Activated naive CD8-positive, alpha-beta T cell (primary cell): ENCODE data around the gene FOXL1.
"Not testable (repeated sequence)": the region's sequence is repeated elsewhere in the genome, so short reads cannot be mapped to it uniquely, and the experiment has no call there.

Source experiments
- H3K27ac Mint-ChIP-seq: one replicate; pipeline ENCODE4 v1.8.0; 2021; ENCODE audit warnings: mixed read lengths
- H3K27me3 Mint-ChIP-seq: one replicate; pipeline ENCODE4 v1.8.0; 2021; ENCODE audit warnings: mixed read lengths
- H3K36me3 Mint-ChIP-seq: one replicate; pipeline ENCODE4 v1.8.0; 2021; ENCODE audit warnings: mixed read lengths
- H3K4me1 Mint-ChIP-seq: one replicate; pipeline ENCODE4 v1.8.0; 2021; ENCODE audit warnings: low read depth, mixed read lengths
- H3K4me3 Mint-ChIP-seq: one replicate; pipeline ENCODE4 v1.8.0; 2021; ENCODE audit warnings: mild to moderate bottlenecking, mixed read lengths
- H3K9me3 Mint-ChIP-seq: one replicate; pipeline ENCODE4 v1.8.0; 2021; ENCODE audit warnings: low read depth, mixed read lengths

Gene FOXL1

DNA sequence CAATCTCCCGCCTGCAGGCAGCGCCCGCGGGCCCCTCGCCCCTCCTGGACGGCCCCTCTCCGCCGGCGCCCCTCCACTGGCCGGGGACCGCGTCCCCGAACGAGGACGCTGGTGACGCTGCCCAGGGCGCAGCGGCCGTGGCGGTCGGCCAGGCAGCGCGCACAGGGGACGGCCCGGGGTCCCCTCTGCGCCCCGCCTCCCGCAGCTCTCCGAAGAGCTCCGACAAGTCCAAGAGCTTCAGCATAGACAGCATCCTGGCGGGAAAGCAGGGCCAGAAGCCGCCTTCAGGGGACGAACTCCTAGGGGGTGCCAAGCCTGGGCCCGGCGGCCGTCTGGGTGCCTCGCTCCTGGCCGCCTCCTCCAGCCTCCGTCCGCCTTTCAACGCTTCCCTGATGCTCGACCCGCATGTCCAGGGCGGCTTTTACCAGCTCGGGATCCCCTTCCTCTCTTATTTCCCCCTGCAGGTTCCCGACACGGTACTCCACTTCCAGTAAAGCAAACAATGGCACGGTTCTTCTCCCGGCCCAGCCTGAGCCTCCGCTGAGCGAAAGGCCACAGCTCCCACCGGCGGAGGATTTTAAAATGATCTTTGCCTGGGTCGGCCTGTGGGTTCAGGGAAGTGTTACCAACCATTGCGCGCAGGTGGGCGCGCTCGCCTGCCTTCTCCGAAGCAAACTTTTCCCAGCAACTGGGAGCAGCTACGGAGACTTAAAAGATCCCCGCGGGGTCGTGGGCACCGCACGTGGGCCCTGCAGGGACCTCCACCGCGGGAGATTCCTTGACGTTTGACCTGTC, 1.1 kb downstream of the FOXL1 start:
- H3K27me3 Mint-ChIP-seq: peaks cover 34% of the 10 kb centered on the region
- peaks cover 10% of the 10 kb centered on the region for H3K4me1 Mint-ChIP-seq
- H3K4me3 Mint-ChIP-seq: no peak overlapping the region
- no peaks in the 10 kb centered on the region for H3K9me3 Mint-ChIP-seq
- H3K36me3 Mint-ChIP-seq: no peaks in the 10 kb centered on the region
- H3K27ac Mint-ChIP-seq: no peak overlapping the region

DNA sequence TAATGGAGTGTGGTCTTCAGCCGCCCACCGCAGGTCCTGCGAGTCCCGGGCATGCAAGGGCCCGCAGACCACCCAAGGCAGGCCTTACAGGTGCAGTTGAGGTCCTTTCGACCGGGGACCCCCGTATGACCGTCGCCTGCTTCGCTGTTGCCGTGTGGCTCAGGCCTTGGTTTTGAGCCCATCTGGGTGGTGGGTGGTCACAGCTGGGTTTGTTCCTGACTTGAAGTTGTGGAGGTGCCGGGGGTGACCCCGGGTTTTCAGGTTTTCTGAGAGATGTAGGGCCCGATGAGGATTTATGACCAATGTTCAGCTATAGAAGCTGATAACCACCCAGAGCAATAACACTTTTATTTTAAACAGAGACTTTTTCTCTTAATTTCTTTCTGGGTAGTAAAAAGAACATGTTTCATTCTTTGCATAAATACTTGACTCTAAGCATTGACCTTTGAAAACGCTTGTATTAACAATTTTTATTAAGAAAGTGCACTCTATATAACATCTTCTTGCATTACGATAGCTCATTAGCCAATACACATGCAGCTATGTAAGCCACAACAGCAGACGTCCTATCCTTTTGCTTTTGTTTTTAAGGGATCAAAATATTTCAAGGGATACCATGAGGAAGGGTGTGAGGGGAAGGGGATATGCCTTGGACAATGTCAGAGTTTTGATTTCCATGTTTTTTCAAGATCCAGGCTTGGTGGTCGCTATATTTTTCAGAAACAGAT, 1.9 kb downstream of the FOXL1 start:
- H3K27me3 Mint-ChIP-seq: peaks cover 30% of the 10 kb centered on the region
- no peak overlapping the region for H3K4me3 Mint-ChIP-seq
- H3K27ac Mint-ChIP-seq: no peak overlapping the region
- H3K9me3 Mint-ChIP-seq: no peaks in the 10 kb centered on the region
- H3K4me1 Mint-ChIP-seq: peaks cover 10% of the 10 kb centered on the region
- H3K36me3 Mint-ChIP-seq: no peaks in the 10 kb centered on the region

DNA sequence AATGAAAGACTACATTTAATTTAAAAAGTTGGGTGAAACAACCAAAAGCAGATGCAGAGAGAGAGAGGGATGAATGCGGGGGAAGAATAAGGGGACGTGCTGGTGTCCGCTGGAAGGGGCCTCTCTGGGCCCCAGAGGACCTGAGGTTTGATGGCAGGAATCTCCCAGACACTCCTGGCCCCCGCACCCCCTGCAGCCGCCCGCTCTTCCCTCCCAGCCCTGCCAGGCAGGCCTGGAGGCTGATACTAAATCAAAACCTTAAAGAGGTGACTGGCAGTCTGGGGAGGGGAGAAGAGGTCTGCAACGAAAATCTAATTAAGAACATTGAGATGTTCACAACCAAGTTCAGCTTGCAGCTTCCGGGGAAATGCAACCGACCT, 2.4 kb downstream of the FOXL1 start:
- no peak overlapping the region for H3K27ac Mint-ChIP-seq
- H3K4me3 Mint-ChIP-seq: no peak overlapping the region
- H3K27me3 Mint-ChIP-seq: peaks cover 31% of the 10 kb centered on the region
- peaks cover 10% of the 10 kb centered on the region for H3K4me1 Mint-ChIP-seq
- H3K36me3 Mint-ChIP-seq: no peaks in the 10 kb centered on the region
- H3K9me3 Mint-ChIP-seq: no peaks in the 10 kb centered on the region

DNA sequence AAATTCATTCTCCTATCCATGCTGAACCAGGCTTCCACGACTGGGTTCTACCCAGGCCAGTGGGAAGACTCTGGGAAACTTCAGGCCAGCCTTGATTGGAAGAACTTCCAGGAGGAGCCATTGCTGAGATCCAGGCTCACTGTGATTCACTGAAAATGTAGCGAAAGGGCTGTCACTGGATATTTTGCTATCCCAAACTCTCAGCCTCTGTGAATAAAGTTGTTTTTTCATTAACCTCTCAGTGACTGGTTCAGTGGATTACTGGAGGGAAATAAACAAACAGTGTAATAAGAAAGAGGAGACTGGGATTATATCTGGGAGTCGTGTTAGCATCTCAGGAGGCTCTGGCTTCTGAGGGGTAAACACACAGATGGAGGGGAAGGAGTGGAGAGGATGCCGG, 3.1 kb downstream of the FOXL1 start:
- Mint-ChIP-seq H3K9me3 (no peaks in the 10 kb centered on the region), H3K4me1 (peaks cover 5% of the 10 kb centered on the region), H3K27ac (no peak overlapping the region), H3K27me3 (peaks cover 27% of the 10 kb centered on the region), H3K36me3 (no peaks in the 10 kb centered on the region), H3K4me3 (no peak overlapping the region)

DNA sequence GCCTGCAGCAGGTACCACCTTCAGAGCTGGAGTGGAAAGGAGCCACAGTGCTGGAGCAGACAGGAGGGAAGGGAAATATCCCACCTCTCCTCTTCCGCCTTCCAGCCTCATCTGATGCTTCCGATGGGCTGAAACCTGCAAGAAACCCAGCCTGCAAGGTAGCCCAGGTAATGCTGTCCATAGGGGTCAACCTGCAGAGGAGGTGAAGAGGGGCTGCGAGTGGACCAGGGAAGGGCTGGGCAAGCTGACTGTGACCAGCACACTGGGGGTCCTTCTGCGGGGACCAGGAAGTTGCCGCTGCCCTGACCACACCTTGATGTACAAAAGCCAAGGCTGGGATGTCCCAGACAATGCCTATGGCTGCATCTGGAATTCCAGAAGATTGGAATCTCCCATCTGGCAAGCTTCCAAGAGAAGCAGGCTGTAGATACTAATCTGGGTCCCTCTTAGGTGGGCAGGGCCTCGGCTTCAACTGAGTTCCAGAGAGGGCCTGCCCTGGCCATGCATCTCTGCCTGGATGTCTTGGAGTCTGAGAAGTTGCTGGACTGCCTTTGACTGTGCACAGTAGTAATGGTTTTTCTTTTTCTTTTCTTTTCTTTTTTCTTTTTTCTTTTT, 5.8 kb downstream of the FOXL1 start:
- Mint-ChIP-seq H3K4me1 (no peaks in the 10 kb centered on the region), H3K27me3 (peaks cover 13% of the 10 kb centered on the region), H3K9me3 (no peaks in the 10 kb centered on the region), H3K36me3 (no peaks in the 10 kb centered on the region), H3K4me3 (no peak overlapping the region), H3K27ac (no peak overlapping the region)

DNA sequence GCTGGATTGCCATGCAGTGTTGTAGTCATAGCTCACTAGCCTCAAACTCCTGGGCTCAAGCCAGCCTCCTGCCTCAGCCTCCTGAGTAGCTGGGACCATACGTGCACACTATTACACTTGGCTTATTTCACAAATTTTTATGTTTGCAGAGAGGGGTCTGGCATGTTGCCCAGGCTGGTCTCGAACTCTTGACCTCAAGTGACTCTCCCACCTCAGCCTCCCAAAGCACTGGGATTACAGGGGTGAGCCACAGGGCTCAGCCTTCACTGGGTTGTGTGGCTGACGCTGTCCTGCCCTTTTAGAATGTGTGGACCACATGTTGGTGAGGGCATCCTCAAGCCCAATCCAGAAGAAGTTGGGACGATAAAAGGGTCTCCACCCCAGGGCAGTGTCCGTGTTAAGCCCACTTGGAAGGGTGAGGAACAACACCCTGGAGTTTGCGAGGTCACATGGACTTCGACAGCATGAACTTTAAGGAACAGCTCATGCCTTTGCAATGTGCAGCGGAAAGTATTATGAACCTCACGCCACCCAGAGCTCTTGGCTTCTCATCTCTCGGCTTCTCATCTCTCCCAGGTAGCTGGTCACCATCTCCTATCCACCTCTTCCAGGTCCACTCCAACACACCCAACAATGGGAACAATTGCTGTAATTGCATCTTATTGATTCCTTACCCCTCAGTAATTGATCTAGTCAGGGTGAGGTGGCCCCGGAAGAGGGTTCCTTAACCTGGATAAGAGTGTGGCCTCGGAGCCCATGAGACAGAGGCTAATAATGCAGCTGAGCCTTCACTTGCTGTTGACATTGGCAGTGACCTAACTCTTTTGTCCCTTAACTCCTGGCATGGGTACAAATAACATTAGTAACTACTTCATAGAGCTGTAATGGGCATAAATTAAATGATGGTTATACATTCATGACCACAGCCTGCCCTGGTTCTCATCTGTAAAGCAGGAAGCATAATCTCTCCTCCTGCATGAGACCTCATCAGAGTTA, 6.7 kb downstream of the FOXL1 start:
- no peak overlapping the region for H3K4me3 Mint-ChIP-seq
- H3K27me3 Mint-ChIP-seq: peaks cover 9% of the 10 kb centered on the region
- H3K9me3 Mint-ChIP-seq: no peaks in the 10 kb centered on the region
- H3K4me1 Mint-ChIP-seq: no peaks in the 10 kb centered on the region
- no peak overlapping the region for H3K27ac Mint-ChIP-seq
- H3K36me3 Mint-ChIP-seq: no peaks in the 10 kb centered on the region

DNA sequence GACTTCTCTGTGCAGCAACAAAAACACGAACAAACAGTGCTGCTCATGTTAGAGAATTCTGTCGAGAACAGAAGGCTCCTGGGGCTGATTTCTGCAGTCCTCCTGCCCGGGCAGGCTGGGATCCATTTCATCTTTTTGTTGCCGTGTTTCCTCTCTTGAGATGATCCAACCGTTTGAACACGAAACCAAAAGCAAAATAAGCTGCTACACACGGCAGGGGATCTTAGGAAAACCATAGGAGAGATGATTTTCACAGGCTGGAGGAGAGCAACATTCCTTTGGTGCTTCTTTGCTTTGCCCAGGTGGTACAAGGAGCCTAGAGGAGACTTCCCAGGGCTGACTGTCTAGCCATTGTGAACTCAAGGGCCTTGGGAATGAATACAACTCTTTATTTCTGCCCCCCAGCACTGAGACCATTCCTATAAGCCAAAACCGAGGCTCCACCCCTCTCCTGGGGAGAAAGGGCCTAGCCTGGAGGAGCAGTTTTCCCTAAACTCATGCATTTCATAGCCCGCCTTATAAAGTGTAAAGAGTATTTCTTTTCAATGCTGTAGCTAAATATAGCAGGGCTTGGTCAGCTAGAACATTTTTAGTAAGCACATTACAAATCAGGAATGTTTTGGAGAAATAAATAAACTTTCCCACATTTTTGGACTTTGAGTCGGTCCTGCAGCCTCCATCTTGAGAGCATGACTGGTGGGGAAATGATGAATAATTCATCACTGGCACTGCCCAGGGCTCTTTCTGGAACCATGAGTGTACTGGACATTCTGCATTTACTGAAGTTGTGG, 7.7 kb downstream of the FOXL1 start:
- Mint-ChIP-seq H3K27ac (no peak overlapping the region), H3K36me3 (no peaks in the 10 kb centered on the region), H3K9me3 (no peaks in the 10 kb centered on the region), H3K27me3 (peaks cover 5% of the 10 kb centered on the region), H3K4me3 (no peak overlapping the region), H3K4me1 (no peaks in the 10 kb centered on the region)

DNA sequence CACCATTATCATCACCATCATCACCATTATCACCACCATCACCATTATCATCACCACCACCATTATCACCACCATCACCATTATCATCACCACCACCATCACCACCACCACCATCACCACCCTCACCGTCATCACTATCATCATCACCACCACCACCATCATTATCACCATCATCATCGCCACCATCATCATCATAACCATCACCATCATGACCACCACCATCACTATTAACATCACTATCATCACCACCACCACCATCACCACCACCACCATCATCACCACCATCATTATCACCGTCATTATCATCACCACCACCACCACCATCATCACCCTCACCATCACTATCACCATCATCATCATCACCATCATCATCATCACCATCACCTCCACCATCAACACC, 9.1 kb downstream of the FOXL1 start:
- Mint-ChIP-seq H3K36me3 (no peaks in the 10 kb centered on the region), H3K9me3 (no peaks in the 10 kb centered on the region), H3K4me3 (no peak overlapping the region), H3K4me1 (no peaks in the 10 kb centered on the region), H3K27me3 (peaks cover 13% of the 10 kb centered on the region), H3K27ac (no peak overlapping the region)

DNA sequence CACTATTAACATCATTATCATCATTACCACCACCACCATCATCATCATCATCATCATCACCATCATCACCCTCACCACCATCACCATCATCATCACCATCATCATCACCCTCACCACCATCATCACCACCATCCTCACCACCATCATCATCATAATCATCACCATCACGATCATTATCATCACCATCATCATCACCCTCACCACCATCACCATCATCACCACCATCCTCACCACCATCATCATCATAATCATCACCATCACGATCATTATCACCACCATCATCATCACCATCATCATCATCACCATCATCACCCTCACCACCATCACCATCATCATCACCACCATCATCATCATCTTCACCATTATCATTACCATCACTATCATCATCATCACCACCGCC, 9.6 kb downstream of the FOXL1 start:
- peaks cover 14% of the 10 kb centered on the region for H3K27me3 Mint-ChIP-seq
- not testable (repeated sequence) for H3K9me3 Mint-ChIP-seq, H3K4me3 Mint-ChIP-seq, H3K4me1 Mint-ChIP-seq, H3K27ac Mint-ChIP-seq, H3K36me3 Mint-ChIP-seq

DNA sequence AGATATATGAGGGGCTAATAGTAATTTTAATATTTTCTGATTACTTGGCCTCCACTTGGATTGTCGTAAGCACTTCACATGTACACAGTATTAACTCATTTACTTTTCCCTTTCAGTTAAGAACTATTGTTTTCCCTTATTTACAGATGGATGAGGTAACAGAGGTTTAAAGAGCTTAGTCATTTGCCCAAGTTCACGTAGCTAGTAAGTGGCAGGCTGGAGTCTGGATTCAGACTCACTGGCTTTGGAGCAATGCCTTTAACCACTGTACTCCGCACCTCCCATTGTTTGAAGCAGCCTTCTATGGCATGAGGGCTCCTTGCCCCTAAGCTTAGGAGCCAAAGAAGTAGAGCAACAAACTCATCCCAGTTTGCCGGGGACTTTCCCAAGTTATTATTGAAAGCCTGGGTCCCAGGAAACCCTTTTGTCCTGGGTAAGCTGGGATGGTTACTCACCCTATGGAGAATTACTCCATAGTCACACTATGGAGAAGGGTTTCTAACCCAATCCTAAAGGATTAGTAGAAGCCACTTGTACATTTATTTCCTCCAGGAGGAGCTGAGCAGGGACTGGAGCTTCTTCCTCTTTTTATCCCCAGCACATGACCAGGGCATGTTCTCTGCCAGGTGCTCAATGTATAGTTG, 12.3 kb downstream of the FOXL1 start:
- Mint-ChIP-seq H3K9me3 (no peaks in the 10 kb centered on the region), H3K27ac (no peak overlapping the region), H3K36me3 (no peaks in the 10 kb centered on the region)

DNA sequence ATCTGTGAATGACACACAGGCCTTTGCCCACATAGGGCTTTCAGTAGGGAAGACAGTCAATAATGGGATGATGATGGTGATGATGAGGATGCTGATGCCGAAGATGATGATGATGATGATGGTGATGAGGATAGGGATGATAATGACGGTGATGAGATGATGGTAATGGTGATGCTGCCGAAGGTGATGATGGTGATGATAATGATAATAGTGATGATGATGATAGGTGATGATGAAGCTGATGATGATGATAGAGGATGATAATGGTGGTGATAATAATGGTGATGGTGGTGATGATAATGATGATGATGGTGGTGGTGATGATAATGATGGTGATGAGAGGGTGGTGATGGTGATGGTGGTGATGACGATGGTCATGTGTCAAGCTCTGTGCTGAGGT, 12.9 kb downstream of the FOXL1 start:
- no peaks in the 10 kb centered on the region for H3K9me3 Mint-ChIP-seq
- no peak overlapping the region for H3K27ac Mint-ChIP-seq
- no peak overlapping the region for H3K4me3 Mint-ChIP-seq
- peaks cover 7% of the 10 kb centered on the region for H3K4me1 Mint-ChIP-seq
- H3K36me3 Mint-ChIP-seq: no peaks in the 10 kb centered on the region
- H3K27me3 Mint-ChIP-seq: peaks cover 17% of the 10 kb centered on the region

More for the DNA sequence above, 12.3 kb downstream of the FOXL1 start:
- Mint-ChIP-seq H3K27me3 (peaks cover 17% of the 10 kb centered on the region), H3K4me3 (no peak overlapping the region), H3K4me1 (peaks cover 7% of the 10 kb centered on the region)

DNA sequence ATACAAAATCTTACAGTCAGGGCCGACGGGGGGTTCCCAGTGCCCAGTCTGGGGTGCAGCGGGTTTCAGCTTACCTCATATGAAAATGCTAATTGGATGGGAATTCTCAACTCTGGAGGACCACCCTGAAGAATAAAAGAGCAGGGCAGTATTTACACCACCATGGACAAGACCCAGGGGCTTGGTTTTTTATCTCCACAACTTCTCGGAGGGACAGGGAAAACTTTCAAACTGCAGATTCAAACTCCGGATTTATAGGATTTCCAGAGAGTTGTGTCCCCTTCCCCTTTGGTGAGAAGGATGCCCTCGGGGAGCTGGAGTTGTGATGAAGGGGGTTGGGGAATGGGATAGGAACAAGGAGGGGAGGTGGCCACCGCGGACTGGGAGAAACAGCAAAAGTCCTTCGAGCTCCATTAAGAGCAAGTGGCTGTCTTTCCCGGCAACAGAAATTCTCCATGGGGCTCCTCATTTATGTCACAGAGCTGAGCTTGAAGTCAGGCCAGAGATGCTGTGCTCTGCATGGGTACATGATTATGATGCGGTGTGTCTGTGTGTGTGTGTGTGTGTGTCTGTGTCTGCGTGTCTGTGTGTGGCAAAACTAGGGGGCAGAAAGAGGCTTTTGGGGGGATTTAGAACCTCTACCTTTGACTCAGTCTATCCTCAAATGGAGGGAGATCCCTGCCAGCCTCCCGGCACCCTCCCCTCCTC, 15.7 kb downstream of the FOXL1 start:
- Mint-ChIP-seq H3K27me3 (peaks cover 21% of the 10 kb centered on the region), H3K36me3 (no peaks in the 10 kb centered on the region), H3K27ac (no peak overlapping the region), H3K4me1 (peaks cover 9% of the 10 kb centered on the region), H3K4me3 (no peak overlapping the region), H3K9me3 (no peaks in the 10 kb centered on the region)

DNA sequence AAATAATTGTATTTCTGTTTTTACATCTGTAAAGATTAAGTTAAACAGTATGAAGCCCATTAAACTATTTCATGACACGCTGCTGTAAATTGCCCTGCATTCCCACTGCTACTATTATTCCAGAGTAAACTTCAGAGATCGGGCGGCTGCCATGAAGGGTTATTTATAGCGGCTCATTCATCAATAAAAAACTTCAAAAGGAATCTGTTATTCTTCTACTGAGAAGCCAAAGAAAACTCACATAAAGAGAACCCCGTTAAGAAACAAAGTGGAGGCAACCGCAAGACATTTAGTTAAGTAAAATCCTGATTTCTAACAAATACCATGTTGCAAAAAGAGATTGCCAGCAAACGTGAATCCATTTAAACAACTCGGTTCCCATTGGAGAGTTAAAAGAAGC, 16.4 kb downstream of the FOXL1 start:
- no peaks in the 10 kb centered on the region for H3K9me3 Mint-ChIP-seq
- peaks cover 23% of the 10 kb centered on the region for H3K27me3 Mint-ChIP-seq
- peaks cover 11% of the 10 kb centered on the region for H3K4me1 Mint-ChIP-seq
- no peak overlapping the region for H3K4me3 Mint-ChIP-seq
- H3K27ac Mint-ChIP-seq: no peak overlapping the region
- H3K36me3 Mint-ChIP-seq: no peaks in the 10 kb centered on the region
